ENCODE measurements around the gene ZRANB2. TPM values are rescaled to one million over a fixed set of nuclear protein-coding genes. Genes with fewer than 3 reads are reported as not detected.

Gene ZRANB2
- total and polyA plus RNA-seq, 9 of the 15 experiments (the other 6 are each of a cell fraction or from before 2014, with no cell fraction given) = 80.8 to 264 (median 157) TPM

- TF ChIP-seq FOSL1 (tag; conservative IDR thresholded peaks at IDR 0.05) (no peak), PPARD (CRISPR knock-in tag; IDR thresholded peaks at IDR 0.05) (no peak), ZNF766 (CRISPR knock-in tag; conservative IDR thresholded peaks at IDR 0.05) (no peak), JUNB (CRISPR knock-in tag; conservative IDR thresholded peaks at IDR 0.05) (no peak), FOXK1 (CRISPR knock-in tag; IDR thresholded peaks at IDR 0.05; ENCODE audit: borderline replicate concordance) (no peak), ZNF408 (CRISPR knock-in tag; IDR thresholded peaks at IDR 0.05; ENCODE audit: low read depth) (no peak), MTA2 (IDR thresholded peaks at IDR 0.05; ENCODE audit: low read depth) (no peak), ZNF174 (CRISPR knock-in tag; IDR thresholded peaks at IDR 0.05) (no peak)
- TF ChIP-seq, protein P1, sequence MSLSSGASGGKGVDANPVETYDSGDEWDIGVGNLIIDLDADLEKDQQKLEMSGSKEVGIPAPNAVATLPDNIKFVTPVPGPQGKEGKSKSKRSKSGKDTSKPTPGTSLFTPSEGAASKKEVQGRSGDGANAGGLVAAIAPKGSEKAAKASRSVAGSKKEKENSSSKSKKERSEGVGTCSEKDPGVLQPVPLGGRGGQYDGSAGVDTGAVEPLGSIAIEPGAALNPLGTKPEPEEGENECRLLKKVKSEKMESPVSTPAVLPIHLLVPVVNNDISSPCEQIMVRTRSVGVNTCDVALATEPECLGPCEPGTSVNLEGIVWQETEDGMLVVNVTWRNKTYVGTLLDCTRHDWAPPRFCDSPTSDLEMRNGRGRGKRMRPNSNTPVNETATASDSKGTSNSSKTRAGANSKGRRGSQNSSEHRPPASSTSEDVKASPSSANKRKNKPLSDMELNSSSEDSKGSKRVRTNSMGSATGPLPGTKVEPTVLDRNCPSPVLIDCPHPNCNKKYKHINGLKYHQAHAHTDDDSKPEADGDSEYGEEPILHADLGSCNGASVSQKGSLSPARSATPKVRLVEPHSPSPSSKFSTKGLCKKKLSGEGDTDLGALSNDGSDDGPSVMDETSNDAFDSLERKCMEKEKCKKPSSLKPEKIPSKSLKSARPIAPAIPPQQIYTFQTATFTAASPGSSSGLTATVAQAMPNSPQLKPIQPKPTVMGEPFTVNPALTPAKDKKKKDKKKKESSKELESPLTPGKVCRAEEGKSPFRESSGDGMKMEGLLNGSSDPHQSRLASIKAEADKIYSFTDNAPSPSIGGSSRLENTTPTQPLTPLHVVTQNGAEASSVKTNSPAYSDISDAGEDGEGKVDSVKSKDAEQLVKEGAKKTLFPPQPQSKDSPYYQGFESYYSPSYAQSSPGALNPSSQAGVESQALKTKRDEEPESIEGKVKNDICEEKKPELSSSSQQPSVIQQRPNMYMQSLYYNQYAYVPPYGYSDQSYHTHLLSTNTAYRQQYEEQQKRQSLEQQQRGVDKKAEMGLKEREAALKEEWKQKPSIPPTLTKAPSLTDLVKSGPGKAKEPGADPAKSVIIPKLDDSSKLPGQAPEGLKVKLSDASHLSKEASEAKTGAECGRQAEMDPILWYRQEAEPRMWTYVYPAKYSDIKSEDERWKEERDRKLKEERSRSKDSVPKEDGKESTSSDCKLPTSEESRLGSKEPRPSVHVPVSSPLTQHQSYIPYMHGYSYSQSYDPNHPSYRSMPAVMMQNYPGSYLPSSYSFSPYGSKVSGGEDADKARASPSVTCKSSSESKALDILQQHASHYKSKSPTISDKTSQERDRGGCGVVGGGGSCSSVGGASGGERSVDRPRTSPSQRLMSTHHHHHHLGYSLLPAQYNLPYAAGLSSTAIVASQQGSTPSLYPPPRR (CRISPR knock-in tag; IDR thresholded peaks at IDR 0.05; ENCODE audit: borderline replicate concordance) = no peak
Measured at GRCh38 chr1:71088645-71089287, 7.9 kb upstream of the ZRANB2 start (continued).

Measured in K562 (cell line).